ENCODE data around the gene LCLAT1.

Gene LCLAT1

GRCh38 chr2:30680121-30680520, 233.1 kb downstream of the LCLAT1 start:
- DNase-seq, result no peak

- no peak for DNase-seq
Observed at GRCh38 chr2:30681022-30681421, 234.0 kb downstream of the LCLAT1 start.

GRCh38 chr2:30683236-30683956, 236.3 kb downstream of the LCLAT1 start:
- no peak for DNase-seq

- no peak for DNase-seq
Observed at GRCh38 chr2:30684026-30684425, 237.0 kb downstream of the LCLAT1 start.

- DNase-seq, result no peak
Observed at GRCh38 chr2:30684516-30684915, 237.5 kb downstream of the LCLAT1 start.

GRCh38 chr2:30684996-30685395, 237.9 kb downstream of the LCLAT1 start:
- no peak for DNase-seq

- DNase-seq, result no peak
Observed at GRCh38 chr2:30686000-30686399, 239.0 kb downstream of the LCLAT1 start.

- DNase-seq, result no peak
Observed at GRCh38 chr2:30686669-30687068, 239.6 kb downstream of the LCLAT1 start.

- DNase-seq, result no peak
Observed at GRCh38 chr2:30688956-30689401, 241.9 kb downstream of the LCLAT1 start.

- no peak for DNase-seq
Observed at GRCh38 chr2:30689496-30690125, 242.6 kb downstream of the LCLAT1 start.

GRCh38 chr2:30690126-30690561, 243.1 kb downstream of the LCLAT1 start:
- DNase-seq, result no peak

- DNase-seq, result no peak
Observed at GRCh38 chr2:30691091-30691947, 244.3 kb downstream of the LCLAT1 start.

GRCh38 chr2:30691948-30692828, 245.1 kb downstream of the LCLAT1 start:
- no peak for DNase-seq

- no peak for DNase-seq
Observed at GRCh38 chr2:30692829-30693275, 245.8 kb downstream of the LCLAT1 start.
